Stomach (tissue), 9 donors: ENCODE results near the gene CLDN7. TPM values are rescaled to one million over a fixed set of nuclear protein-coding genes. Genes with fewer than 3 reads are reported as not detected.

ENCODE experiments used
- DNase-seq, 2 donors: peaks; one replicate each; pipeline versions ENCODE4 v3.0.0 to v3.0.0-alpha.2; 2013 to 2019
- H3K27ac ChIP-seq, 5 donors: fragments of 200-600 bp in 4 of 5; sonication (generic) in 4 of 5; one replicate each; pipeline ENCODE4 v1.5.1; 2013 to 2019; ENCODE audit warnings: mild to moderate bottlenecking in 1 of 5, moderate library complexity in 1 of 5
- H3K27me3 ChIP-seq, 3 donors: fragments of 200-600 bp; sonication (generic); one replicate each; pipeline ENCODE4 v1.5.1; 2017 to 2019; ENCODE audit warnings: mixed run types in 1 of 3
- H3K36me3 ChIP-seq, 4 donors: fragments of 200-600 bp; sonication (generic); 1 replicate in 3 of 4; 2 replicates in 1 of 4; pipeline ENCODE4 v1.5.1; 2016 to 2019
- H3K4me1 ChIP-seq, 4 donors: fragments of 200-600 bp; sonication (generic); one replicate each; pipeline ENCODE4 v1.5.1; 2016 to 2019
- H3K4me3 ChIP-seq, 4 donors: fragments of 200-600 bp; sonication (generic) in 3 of 4; one replicate each; pipeline ENCODE4 v1.5.1; 2016 to 2019; ENCODE audit warnings: mild to moderate bottlenecking in 1 of 4
- H3K9me3 ChIP-seq, 4 donors: fragments of 200-600 bp; sonication (generic); one replicate each; pipeline ENCODE4 v1.5.1; 2016 to 2019
- CTCF ChIP-seq, 7 experiments: fragments of 450-650 bp in 4 of 7; fragments of 200-600 bp in 3 of 7; sonication (generic) in 3 of 7; IDR thresholded peaks; one replicate each; pipeline ENCODE4 v1.5.1; 2016 to 2019; ENCODE audit warnings: antibody characterized with exemption in 7 of 7, control low read depth in 2 of 7, mild to moderate bottlenecking in 1 of 7
- EP300 ChIP-seq: sonication (generic); formaldehyde crosslinking; IDR thresholded peaks from one replicate; pipeline ENCODE4 v1.6.1; 2017; ENCODE audit warnings: antibody characterized with exemption
- POLR2A ChIP-seq, 4 donors: fragments of 450-650 bp; IDR thresholded peaks; one replicate each; pipeline ENCODE4 v1.6.1; 2016; ENCODE audit warnings: antibody characterized with exemption in 4 of 4, control low read depth in 2 of 4, mild to moderate bottlenecking in 1 of 4, moderate library complexity in 1 of 4
- POLR2AphosphoS5 ChIP-seq, 3 donors: sonication (generic); formaldehyde crosslinking; IDR thresholded peaks; one replicate each; pipeline ENCODE4 v1.6.1; 2016; ENCODE audit warnings: antibody characterized with exemption in 3 of 3
- WGBS, 5 donors: extraction: QIAGEN DNeasy Blood & Tissue Kit in 3 of 5; methylation state at CpG; one replicate each; pipeline versions ENCODE4 v1.1.5 to v1.1.7; 2013 to 2018; 5-methylcytosine and 5-hydroxymethylcytosine counted together
- intact Hi-C: fragments of 100-400 bp; cut with DNase I; formaldehyde crosslinking; loops from one replicate; pipeline ENCODE4 v1.15.1; 2023; ENCODE audit warnings: low total_unique reads
- polyA plus RNA-seq, 3 donors: library from polyadenylated mRNA; stranded (reverse); fragments of 200-250 nt; gene quantifications; one replicate each; pipeline ENCODE4 v1.2.3, GENCODE V29; 2013
- total RNA-seq, 5 donors: library from RNA; depleted of rRNA; stranded (reverse); fragments of >200 nt; gene quantifications; one replicate each; pipeline versions ENCODE4 v1.1.0 to v1.2.3, GENCODE V29; 2014 to 2016
- donor health status: healthy with polysubstance abuse.
- donor health status: Bipolar disorder and iron deficiency.
- donor health status: healthy.

The CLDN7 gene
- total and polyA plus RNA-seq, 8 donors, result 1.8 to 829 (median 13.7) TPM

DNA sequence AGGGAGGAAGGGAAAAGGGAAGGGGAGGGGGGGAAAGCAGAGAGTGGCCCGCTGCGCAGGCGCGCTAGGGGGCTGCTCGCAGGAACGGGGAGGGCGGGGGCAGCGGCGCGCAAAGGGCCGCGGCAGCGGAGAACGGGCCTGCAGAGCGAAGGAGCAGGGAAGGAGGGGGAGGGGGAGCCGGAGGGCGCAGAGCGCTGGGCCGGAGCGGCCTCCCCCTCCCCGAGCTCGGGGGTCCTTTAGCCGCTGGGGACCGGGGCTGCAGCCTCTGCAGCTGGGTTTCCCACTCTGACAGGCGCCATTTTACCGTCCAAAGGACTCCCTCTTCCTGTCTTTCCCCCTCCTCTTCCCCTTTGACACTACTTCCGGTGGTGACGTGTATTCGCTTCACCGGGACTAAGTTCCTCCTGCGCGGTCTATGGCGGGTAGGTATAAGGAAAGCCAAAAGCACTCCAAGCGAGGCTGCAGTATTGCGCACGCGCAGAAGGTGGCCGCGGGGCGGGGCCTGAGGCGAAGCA lies 10.6 kb downstream of the CLDN7 start, which contains the start of gene CTDNEP1:
Gene CTDNEP1, minus strand, starts transcription at position 74 of the 515 bp plus-strand sequence. CDS start 438 bp downstream, outside the sequence.
- TF ChIP-seq EP300 (no peak), POLR2AphosphoS5 (IDR thresholded peaks at IDR 0.05) (peak; percentile 61 to 86 (median 85))
- H3K36me3 ChIP-seq, result peaks cover 17 to 40% (median 35%) of the 10 kb centered on the region in 4 donors
- intact Hi-C loops, result no loop called here
- no peaks in the 10 kb centered on the region for H3K9me3 ChIP-seq
- peaks cover 32 to 52% (median 41%) of the 10 kb centered on the region in 4 donors for H3K4me1 ChIP-seq
- peak within 1 kb of the TSS; percentile 96 to 100 (median 99) for H3K27ac ChIP-seq
- no peaks in the 10 kb centered on the region for H3K27me3 ChIP-seq
- peak; percentile 98 to 100 for DNase-seq
- 0 to 1% (median 1%) methylated on average over 24 to 41 of the region's 41 CpGs for WGBS, 5 donors
- peak within 1 kb of the TSS; percentile 65 to 98 (median 95) for H3K4me3 ChIP-seq

DNA sequence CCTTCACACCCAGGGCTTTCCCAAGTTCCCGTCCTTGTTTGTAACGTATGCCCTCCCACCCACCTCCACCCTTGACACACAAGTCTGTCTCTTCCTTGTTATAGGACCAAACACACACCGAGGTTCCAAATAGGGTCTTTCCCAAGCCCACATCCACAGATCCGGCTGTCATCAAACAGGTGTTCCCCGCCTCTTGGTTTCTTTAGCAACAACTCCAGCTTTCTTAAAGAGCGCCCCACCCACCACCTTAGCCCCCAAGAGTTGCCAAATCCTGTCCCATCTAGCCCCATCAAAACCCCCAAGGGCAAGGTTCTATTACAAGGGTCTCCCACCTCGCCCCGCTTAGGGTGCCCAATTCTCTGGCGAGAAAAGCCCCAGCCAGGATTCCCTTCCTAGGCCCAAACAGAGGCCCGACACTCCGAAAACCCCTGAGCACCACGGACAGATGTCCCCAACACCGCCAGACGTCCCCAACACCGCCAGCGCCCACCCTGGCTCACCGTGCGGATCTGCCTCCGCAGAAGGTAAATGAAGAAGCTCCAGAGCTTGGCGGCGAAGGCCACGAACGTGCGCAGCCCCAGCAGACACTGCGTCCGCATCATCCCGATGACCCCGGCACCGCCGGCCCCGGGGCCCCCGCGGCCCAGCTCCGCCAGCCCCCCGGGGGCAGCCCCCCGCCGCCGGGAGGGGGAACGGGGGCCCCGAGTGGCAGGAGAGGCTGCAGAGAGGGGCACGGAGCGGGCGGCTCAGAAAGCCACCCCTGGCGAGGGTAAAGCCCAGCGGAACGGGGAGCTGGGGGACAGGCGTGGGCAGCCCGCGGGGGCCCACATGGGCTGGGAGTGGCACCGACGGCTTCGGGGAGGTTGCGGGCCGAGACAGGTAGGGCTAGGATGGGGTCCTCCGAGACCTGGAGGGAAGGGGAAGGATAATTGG lies 11.3 kb downstream of the CLDN7 start:
- Histone ChIP-seq H3K9me3 (no peaks in the 10 kb centered on the region), H3K36me3 (peaks cover 21 to 40% (median 35%) of the 10 kb centered on the region in 4 donors), H3K4me3 (peak overlapping the region; percentile 65 to 98 (median 95)), H3K27ac (peak overlapping the region; percentile 96 to 100 (median 99)), H3K27me3 (no peaks in the 10 kb centered on the region), H3K4me1 (peaks cover 32 to 52% (median 41%) of the 10 kb centered on the region in 4 donors)
- no peak for TF ChIP-seq CTCF (IDR thresholded peaks at IDR 0.05)
- no peak for TF ChIP-seq POLR2A (IDR thresholded peaks at IDR 0.05)
- intact Hi-C loops, result no loop called here
- peak in 1 of 2 donors; percentile 66 for DNase-seq
- 0 to 1% (median 0%) methylated on average over 28 to 54 of the region's 55 CpGs for WGBS, 5 donors

GRCh38 chr17:7249830-7250229 lies 12.4 kb downstream of the CLDN7 start:
- peak overlapping the region in 4 of 5 donors; percentile 99 to 100 (median 99) for H3K27ac ChIP-seq
- peaks cover 32 to 52% (median 41%) of the 10 kb centered on the region in 4 donors for H3K4me1 ChIP-seq
- 84 to 92% (median 87%) methylated on average over 7 of the region's 7 CpGs for WGBS, 5 donors
- H3K9me3 ChIP-seq, result no peaks in the 10 kb centered on the region
- intact Hi-C loops, result no loop called here
- H3K36me3 ChIP-seq, result peaks cover 22 to 40% (median 35%) of the 10 kb centered on the region in 4 donors
- H3K4me3 ChIP-seq, result peak overlapping the region; percentile 65 to 98 (median 95)
- TF ChIP-seq CTCF (IDR thresholded peaks at IDR 0.05), result no peak
- no peak for TF ChIP-seq POLR2AphosphoS5 (IDR thresholded peaks at IDR 0.05)
- TF ChIP-seq EP300, result no peak
- no peak for TF ChIP-seq POLR2A (IDR thresholded peaks at IDR 0.05)
- DNase-seq, result peak in 1 of 2 donors; percentile 17
- no peaks in the 10 kb centered on the region for H3K27me3 ChIP-seq

DNA sequence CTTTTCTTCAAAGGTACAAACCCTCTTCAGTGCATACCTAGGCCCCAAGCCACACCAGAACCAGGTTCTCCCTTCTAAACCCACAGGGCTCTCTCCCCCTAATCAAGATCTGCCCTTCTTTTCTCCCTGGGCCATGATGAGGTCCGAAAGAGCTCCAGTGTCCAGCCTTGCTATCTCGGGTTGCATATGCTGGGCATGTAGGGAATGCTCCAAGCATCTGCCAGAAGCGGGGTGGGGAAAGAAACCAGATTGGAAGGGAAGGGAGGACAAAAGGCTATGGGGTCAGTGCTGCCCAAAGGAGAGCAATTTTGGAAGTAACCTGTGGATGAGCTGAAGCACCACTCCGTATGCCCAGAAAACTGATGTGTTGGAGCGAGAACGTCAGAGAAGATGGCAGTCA lies 13.1 kb downstream of the CLDN7 start:
- Histone ChIP-seq H3K9me3 (no peaks in the 10 kb centered on the region), H3K4me3 (peak overlapping the region in 1 of 4 donors; percentile 93), H3K36me3 (peaks cover 25 to 40% (median 35%) of the 10 kb centered on the region in 4 donors), H3K4me1 (peaks cover 32 to 52% (median 41%) of the 10 kb centered on the region in 4 donors), H3K27ac (no peak overlapping the region), H3K27me3 (no peaks in the 10 kb centered on the region)
- intact Hi-C loops, result no loop called here
- peak in 1 of 2 donors; percentile 2 for DNase-seq
- TF ChIP-seq EP300 (no peak), POLR2A (IDR thresholded peaks at IDR 0.05) (no peak), POLR2AphosphoS5 (IDR thresholded peaks at IDR 0.05) (no peak), CTCF (IDR thresholded peaks at IDR 0.05) (no peak)
- 76 to 81% (median 79%) methylated on average over 6 of the region's 6 CpGs for WGBS, 5 donors
